T-helper 2 cell treated with Interferon-gamma antibody and Interleukin-4, amounts not matched to agents 5 μg/mL and 100 μg/mL, for 36 hours (primary cell): ENCODE data around the gene IL26.

Experiments
- DNase-seq: peaks from one replicate; pipeline ENCODE4 v3.0.0; 2021; ENCODE audit warnings: low spot score
- H3K27ac Mint-ChIP-seq: one replicate; pipeline ENCODE4 v1.8.0; 2021; ENCODE audit warnings: mild to moderate bottlenecking, mixed read lengths
- H3K27me3 Mint-ChIP-seq: one replicate; pipeline ENCODE4 v1.8.0; 2021; ENCODE audit warnings: low read depth, mixed read lengths
- H3K36me3 Mint-ChIP-seq: one replicate; pipeline ENCODE4 v1.8.0; 2021; ENCODE audit warnings: low read depth, mixed read lengths
- H3K4me1 Mint-ChIP-seq: one replicate; pipeline ENCODE4 v1.8.0; 2021; ENCODE audit warnings: low read depth, mixed read lengths
- H3K4me3 Mint-ChIP-seq: one replicate; pipeline ENCODE4 v1.8.0; 2022; ENCODE audit warnings: mild to moderate bottlenecking, moderate library complexity, mixed read lengths
- H3K9me3 Mint-ChIP-seq: one replicate; pipeline ENCODE4 v1.8.0; 2021; ENCODE audit warnings: mixed read lengths

Gene IL26

GRCh38 chr12:68170726-68171125, 54.9 kb downstream of the IL26 start:
- Mint-ChIP-seq H3K4me1 (peaks cover 9% of the 10 kb centered on the region), H3K27ac (no peak overlapping the region), H3K27me3 (no peaks in the 10 kb centered on the region), H3K36me3 (no peaks in the 10 kb centered on the region), H3K4me3 (no peak overlapping the region), H3K9me3 (peaks cover 3% of the 10 kb centered on the region)
- no peak for DNase-seq

GRCh38 chr12:68169213-68169889, 56.3 kb downstream of the IL26 start:
- Mint-ChIP-seq H3K4me1 (no peaks in the 10 kb centered on the region), H3K36me3 (no peaks in the 10 kb centered on the region), H3K4me3 (no peak overlapping the region), H3K9me3 (no peaks in the 10 kb centered on the region), H3K27me3 (no peaks in the 10 kb centered on the region), H3K27ac (no peak overlapping the region)
- DNase-seq, result no peak

GRCh38 chr12:68166317-68166831, 59.2 kb downstream of the IL26 start:
- H3K27ac Mint-ChIP-seq, result no peak overlapping the region
- no peak overlapping the region for H3K4me3 Mint-ChIP-seq
- no peaks in the 10 kb centered on the region for H3K36me3 Mint-ChIP-seq
- no peak for DNase-seq
- H3K4me1 Mint-ChIP-seq, result peaks cover 2% of the 10 kb centered on the region
- H3K27me3 Mint-ChIP-seq, result no peaks in the 10 kb centered on the region
- H3K9me3 Mint-ChIP-seq, result no peaks in the 10 kb centered on the region

- Mint-ChIP-seq H3K27ac (no peak overlapping the region), H3K27me3 (peaks cover 2% of the 10 kb centered on the region), H3K9me3 (no peaks in the 10 kb centered on the region), H3K4me1 (peaks cover 7% of the 10 kb centered on the region), H3K36me3 (no peaks in the 10 kb centered on the region), H3K4me3 (no peak overlapping the region)
- no peak for DNase-seq
Observed at GRCh38 chr12:68163560-68164081, 62.0 kb downstream of the IL26 start.

GRCh38 chr12:68162374-68162773, 63.2 kb downstream of the IL26 start:
- Mint-ChIP-seq H3K9me3 (no peaks in the 10 kb centered on the region), H3K27ac (no peak overlapping the region), H3K4me1 (peaks cover 12% of the 10 kb centered on the region), H3K4me3 (no peak overlapping the region), H3K27me3 (peaks cover 2% of the 10 kb centered on the region), H3K36me3 (no peaks in the 10 kb centered on the region)
- no peak for DNase-seq

- no peak for DNase-seq
- H3K27ac Mint-ChIP-seq, result no peak within 1 kb of the TSS
- H3K4me1 Mint-ChIP-seq, result peaks cover 20% of the 10 kb centered on the region
- H3K4me3 Mint-ChIP-seq, result peak within 1 kb of the TSS; percentile 39
- H3K9me3 Mint-ChIP-seq, result no peaks in the 10 kb centered on the region
- peaks cover 2% of the 10 kb centered on the region for H3K27me3 Mint-ChIP-seq
- H3K36me3 Mint-ChIP-seq, result no peaks in the 10 kb centered on the region
Observed at GRCh38 chr12:68159681-68160304, 65.8 kb downstream of the IL26 start, which contains the start of gene IFNG. Gene IFNG, minus strand, starts transcription at chr12:68159740. Its CDS starts 125 bp downstream, at chr12:68159615.

- no peak for DNase-seq
- no peaks in the 10 kb centered on the region for H3K9me3 Mint-ChIP-seq
- no peaks in the 10 kb centered on the region for H3K36me3 Mint-ChIP-seq
- peaks cover 2% of the 10 kb centered on the region for H3K27me3 Mint-ChIP-seq
- H3K27ac Mint-ChIP-seq, result no peak overlapping the region
- H3K4me3 Mint-ChIP-seq, result no peak overlapping the region
- H3K4me1 Mint-ChIP-seq, result peaks cover 18% of the 10 kb centered on the region
Observed at GRCh38 chr12:68158432-68158831, 67.2 kb downstream of the IL26 start.

- Mint-ChIP-seq H3K27ac (no peak overlapping the region), H3K36me3 (no peaks in the 10 kb centered on the region), H3K27me3 (peaks cover 2% of the 10 kb centered on the region), H3K4me3 (no peak overlapping the region), H3K4me1 (peaks cover 18% of the 10 kb centered on the region), H3K9me3 (no peaks in the 10 kb centered on the region)
- no peak for DNase-seq
Observed at GRCh38 chr12:68157380-68157779, 68.2 kb downstream of the IL26 start.

- H3K4me3 Mint-ChIP-seq, result no peak overlapping the region
- H3K27me3 Mint-ChIP-seq, result peaks cover 2% of the 10 kb centered on the region
- no peaks in the 10 kb centered on the region for H3K9me3 Mint-ChIP-seq
- H3K27ac Mint-ChIP-seq, result no peak overlapping the region
- H3K36me3 Mint-ChIP-seq, result no peaks in the 10 kb centered on the region
- no peak for DNase-seq
- H3K4me1 Mint-ChIP-seq, result peaks cover 18% of the 10 kb centered on the region
Observed at GRCh38 chr12:68156636-68157035, 69.0 kb downstream of the IL26 start.

GRCh38 chr12:68154779-68155178, 70.8 kb downstream of the IL26 start:
- H3K27ac Mint-ChIP-seq, result no peak overlapping the region
- H3K4me3 Mint-ChIP-seq, result no peak overlapping the region
- peaks cover 2% of the 10 kb centered on the region for H3K27me3 Mint-ChIP-seq
- H3K36me3 Mint-ChIP-seq, result no peaks in the 10 kb centered on the region
- no peak for DNase-seq
- H3K4me1 Mint-ChIP-seq, result peaks cover 18% of the 10 kb centered on the region
- H3K9me3 Mint-ChIP-seq, result no peaks in the 10 kb centered on the region
